GM19468 (cell line): Measurements from ENCODE around the gene SUMF1.
"Not testable (repeated sequence)": the region's sequence is repeated elsewhere in the genome, so short reads cannot be mapped to it uniquely, and the experiment has no call there.

Experiments used
- ATAC-seq: cut with Tn5 transposase; IDR thresholded peaks from one replicate; pipeline ENCODE4 v1.9.1; 2021; ENCODE audit warnings: mild to moderate bottlenecking, moderate library complexity, moderate number of reproducible peaks; ENCODE audit not compliant: unreplicated experiment; ENCODE audit errors: extremely low read depth

The SUMF1 gene

DNA sequence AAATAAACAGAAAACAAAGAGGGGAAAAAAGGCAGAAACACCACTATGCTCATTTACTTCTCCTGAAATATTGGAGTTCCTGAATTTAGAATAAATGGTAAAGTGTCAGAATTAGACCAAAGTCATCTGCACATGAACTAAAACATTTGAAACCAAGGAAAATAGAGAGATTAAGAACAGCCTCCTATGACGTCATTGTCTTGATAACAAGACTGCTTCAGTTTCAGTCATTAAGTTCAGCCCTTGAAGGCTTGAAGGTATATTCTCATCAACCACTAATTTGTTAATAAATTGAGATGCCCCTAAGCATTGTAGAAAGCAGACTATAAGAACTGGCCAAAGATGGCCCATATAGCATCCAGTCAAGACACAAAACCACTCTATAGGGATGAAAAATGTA is 2.5 kb downstream of the SUMF1 start:
- ATAC-seq: no peak

DNA sequence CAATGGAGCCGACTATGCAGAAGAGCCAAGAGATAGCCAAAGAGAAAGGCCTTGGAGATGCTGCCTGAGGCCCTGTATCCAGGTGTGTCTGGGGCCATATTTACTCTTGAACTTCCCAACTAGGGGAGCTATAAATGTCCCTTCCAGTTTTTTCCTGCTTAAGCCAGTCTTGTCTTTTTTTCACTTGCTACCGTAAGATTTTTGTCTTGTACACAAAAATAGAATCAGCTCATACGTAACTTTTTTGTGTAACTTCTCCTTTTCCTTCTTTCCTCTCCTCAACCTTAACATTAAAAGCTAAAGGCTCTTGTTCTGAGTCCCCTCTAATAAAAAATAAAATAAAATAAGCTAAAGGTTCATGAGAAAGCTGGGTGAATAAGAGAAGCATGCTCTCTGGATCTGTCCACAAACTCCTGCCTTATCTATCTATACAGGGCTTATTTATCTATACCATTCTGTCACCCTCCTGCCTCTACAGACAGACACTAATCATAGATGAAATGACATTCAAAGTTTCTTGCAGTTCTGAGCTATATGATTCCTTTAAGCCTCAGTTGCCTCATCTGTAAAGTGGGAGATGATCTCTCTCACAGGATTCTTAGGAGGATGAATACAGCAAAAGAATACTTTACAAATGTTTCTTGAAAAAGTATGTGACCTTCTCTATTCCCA is 4.6 kb downstream of the SUMF1 start:
- no peak for ATAC-seq

DNA sequence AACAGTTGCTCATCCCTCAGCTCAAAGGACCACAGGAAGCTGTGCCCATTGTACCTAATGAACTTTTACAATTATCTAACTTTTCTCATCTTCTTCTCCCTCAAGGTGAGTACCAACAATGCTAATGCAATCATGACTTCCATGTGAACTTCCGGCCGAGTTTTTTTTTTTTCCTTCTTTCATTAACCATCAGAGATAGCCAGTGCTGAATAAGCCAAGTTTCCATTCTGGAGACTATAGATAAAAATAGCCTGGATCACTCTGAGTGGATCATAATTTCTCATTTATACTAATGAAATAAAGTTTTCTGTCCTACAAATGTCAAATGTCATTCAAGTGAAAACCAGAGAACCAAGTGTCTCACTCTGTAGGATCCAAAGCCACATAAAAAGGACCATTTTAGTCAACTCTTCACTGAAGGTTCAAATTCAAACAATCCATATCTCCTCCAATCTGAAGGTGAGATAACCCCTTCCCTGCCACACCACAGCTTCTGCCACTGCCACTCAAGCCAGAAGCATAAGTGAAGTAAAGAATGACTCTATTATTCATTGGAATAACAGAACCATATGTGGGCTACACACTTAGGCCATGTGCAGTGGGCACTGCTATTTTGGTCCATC is 5.5 kb downstream of the SUMF1 start:
- no peak for ATAC-seq

DNA sequence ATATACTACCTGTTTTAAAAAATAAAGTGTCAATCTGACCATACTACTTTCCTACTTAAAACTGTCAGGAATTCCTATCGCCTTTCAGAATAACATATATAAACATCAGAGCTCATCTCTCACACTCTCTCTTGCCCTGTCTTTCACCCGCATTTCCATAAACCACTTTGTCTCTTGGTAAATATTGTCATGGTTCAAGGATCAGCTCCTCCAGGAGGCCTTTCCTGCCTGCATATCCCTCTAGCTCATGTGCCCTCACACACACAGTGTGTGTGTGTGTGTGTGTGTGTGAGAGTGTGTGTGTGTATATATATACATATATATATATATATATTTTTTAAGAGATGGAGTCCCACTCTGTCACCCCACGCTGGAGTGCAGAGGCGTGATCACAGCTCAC is 6.7 kb downstream of the SUMF1 start:
- no peak for ATAC-seq

DNA sequence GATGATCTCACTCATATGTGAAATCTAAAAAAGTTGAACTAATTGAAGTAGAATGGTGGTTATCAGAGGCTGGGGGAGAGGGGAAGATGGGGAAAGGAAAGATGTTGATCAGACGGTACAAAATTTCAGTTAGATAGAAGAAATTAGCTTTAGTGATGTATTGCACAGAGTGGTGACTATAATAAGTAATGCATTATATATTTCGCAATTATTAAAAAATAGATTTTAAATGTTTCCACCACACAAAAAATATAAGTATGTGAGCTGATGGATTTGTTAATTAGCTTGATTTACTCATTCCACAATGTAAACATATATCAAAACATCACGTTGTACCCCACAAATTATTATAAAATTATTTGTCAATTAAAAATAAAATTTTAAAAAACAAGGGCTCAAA is 8.1 kb downstream of the SUMF1 start:
- ATAC-seq: no peak

DNA sequence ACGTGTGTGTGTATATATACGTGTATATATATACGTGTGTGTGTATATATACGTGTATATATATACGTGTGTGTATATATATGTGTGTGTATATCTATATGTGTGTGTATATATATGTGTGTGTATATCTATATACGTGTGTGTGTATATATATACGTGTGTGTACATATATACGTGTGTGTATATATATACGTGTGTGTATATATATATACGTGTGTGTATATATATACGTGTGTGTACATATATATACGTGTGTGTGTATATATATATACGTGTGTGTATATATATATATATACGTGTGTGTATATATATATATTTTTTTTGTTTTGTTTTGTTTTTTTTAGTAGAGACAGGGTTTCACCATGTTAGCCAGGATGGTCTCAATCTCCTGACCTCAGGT is 10.3 kb downstream of the SUMF1 start:
- not testable (repeated sequence) for ATAC-seq

DNA sequence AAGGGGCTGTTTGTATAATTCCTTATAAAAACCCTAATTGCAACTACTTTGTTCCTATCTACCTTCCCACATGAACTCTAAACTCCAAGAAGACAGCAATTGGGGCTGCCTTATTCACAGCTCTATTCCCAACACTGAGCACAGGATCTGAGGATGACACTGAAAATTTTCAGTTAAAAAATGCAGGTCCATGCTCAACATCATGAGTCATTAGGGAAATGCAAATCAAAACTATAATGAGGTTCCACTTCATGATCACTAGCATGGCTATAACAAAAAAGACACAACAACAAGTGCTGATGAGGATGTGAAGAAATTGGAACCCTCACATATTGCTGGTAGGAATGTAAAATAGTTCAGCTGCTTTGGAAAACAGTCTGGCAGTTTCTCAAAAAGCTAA is 12.9 kb downstream of the SUMF1 start:
- no peak for ATAC-seq

DNA sequence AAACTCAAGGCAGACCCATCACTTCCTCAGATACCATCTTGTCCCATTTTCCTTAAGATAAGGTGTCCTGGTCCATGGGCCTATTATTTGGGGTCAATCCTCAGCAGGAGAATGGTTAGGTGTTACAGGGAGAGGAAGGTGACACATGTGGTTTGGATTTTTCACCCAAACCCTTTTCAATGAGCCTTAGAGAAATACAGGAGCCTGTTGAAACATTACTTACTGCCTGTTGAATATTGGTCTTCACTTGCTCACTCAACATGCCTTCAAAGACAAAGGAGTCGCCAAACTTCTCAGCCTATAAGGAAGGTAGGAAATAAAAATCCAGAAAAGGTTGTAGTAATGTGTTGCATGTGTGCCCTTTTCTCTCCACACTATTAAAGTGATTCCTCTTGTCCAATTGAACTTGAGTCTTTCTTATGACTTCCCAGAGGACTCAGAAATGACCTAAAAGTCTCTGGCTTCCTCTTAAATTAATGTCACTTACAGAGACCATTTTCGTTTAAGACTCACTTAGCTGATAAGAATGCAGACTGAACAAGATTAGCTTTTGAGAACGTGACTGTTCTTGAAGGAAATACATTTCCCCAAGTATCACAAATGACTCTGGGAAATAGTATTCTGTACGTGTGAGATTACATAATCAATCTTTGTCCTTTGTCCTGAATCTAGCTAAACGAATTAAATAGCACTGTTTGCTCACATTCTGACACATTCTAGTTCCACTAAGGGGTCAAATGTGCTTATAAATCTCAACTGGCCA is 17.8 kb downstream of the SUMF1 start:
- ATAC-seq: no peak

DNA sequence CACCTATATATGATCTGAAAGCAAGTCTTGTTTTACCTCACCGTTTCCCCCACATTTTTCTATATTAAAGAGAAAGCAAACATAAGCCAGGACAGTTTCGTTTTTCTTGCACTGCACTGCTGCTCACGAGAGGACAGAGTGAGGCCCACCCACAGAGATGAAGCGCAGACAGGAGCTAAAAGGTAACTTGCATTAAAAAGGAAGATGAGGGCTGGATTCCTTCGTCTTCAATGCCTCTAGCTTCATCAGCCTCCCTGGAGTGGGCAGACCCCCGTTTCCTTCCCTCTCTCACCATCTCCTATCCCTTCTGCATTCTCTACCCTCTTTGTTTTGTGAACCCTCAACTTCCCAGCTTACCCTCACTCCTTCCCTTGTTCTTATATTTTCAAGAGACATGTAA is 18.9 kb downstream of the SUMF1 start:
- no peak for ATAC-seq

DNA sequence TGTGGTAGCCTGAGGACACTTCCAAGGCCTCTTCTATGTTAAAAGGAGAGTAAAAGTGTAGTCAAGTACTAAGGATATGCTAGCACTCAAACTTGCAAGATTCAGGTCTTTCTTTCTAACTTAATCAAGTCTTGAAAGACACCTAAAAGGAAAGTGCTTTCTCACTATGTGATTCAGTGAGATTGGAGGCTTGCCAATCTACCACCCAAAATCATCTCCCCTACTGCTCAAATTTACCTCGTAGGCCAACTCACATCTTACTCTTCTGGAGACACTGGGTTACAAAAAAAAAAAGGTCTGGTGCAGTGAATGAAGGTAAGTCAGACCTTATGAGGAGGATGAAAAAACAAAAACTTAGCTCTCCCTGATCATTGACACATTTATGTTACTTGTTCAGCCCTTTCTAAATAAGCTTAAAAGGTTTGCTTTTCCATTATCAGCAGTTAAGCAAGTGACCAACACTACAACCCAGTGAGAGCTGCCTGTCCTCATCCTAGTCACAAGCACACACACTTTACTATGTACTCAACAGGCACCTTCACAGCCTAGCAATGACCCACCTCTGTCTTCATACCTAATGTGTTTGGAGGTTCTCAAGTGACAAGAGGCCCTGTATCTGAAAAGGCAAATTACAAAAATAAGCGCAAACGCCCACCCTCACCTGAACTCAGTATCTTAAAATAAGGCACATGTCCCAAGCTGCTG is 19.6 kb downstream of the SUMF1 start:
- ATAC-seq: no peak

DNA sequence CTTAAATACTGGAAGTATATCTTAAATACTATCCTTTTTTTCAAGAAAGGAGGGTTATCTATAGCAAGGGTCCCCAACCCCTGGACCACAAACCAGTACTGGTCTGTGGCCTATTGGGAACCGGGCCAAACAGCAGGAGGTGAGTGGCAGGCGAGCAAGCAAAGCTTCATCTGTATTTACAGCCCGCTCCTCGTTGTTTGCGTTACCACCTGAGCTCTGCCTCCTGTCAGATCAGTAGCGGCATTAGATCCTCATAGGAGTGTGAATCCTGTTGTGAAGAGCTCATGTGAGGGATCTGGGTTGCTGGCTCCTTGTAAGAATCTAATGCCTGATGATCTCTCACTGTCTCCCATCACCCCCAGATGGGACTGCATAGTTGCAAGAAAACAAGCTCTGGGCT is 26.1 kb downstream of the SUMF1 start:
- no peak for ATAC-seq

DNA sequence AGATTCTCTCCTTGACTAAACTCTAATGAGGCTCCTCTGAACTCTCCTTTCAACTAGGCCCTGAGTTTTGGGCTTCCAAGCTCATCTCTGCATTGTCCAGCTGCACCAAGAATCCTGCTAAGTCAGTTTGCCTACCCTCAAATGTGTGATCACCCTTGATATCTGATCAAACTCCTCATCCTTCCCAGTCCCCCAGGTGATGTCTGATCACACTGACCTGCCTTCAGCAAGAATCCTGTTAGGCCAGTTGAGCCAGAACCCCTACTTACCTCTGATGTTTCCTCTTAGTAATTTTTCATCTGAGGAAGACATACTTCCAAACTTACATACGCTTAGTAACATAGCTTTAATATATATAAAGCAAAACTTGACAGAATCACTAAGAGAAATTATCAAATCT is 28.8 kb downstream of the SUMF1 start:
- no peak for ATAC-seq

DNA sequence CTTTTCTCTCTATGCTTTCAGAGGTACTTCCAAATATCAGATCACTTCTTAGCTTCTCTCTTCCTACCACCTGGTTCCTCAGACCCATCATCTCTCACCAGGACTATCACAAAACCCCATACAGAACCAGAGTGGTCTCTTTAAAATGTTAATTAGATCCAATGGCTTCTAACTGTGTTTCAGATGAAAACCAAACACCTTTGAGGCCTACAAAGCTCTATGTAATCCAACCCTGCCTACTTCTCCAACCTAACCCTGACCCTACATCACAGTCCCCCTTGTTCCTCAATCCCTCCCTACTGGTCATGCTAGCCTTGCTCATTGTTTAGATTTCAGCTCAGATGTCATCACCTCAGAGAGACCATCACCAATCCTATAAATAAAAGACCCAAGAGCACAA is 34.8 kb downstream of the SUMF1 start:
- no peak for ATAC-seq

DNA sequence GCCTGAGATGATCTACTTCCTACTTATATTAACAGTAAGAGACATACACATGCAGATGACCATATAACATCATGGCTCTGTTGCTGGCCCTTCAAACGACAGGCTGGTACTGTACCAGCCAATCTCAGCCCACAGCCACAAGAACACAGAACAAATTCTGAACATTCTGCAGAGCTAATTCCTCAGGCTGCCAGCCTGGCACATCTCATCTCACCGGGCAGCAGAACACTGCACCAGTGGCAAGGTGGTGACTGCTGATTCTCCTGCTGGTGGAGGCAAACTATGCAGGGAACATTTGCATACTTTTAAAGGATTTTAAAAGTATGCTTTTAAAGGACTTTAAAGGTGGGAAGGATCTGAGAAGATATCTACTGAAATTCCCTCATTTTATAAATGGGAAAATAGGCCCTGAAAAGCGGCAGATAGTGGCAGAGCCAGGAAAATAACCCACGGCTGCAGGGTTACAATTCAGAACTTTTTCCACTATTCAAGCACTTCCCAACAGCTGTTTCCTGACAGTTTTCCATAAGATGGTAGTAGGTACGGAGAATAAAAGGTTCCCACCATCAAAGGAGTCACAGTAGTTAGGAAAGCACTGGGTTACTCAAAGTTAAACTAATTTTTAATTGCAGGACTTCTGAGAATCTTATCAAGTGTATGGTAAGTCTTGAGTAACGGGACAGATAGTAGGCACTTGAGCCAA is 37.3 kb downstream of the SUMF1 start:
- ATAC-seq: no peak

DNA sequence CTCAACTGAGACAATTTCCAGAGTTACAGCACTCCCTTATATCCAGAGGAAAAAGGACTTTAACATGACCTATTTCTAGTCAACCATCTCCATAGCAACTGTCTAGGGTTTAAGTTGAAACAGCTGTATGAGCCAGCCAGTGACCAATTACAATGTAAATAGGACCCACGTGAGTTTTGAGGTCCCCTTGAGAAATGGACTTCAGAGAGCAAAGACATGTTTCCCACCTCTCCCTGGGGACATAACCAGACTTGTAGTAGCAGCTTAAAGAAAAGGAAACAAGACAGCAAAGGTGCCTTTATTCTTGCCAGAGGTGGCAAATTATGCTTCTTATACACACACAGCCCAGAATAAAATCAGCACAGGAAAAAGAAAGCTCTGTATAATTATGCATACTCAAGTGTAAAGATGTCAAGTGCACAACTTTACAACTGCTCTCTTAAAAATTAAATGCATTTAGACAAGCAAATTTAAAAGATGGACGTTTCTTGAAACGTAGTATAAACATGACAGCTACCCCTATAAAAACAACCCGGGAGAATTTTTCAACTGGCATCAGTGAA is 40.2 kb downstream of the SUMF1 start:
- peak; percentile 44 for ATAC-seq

DNA sequence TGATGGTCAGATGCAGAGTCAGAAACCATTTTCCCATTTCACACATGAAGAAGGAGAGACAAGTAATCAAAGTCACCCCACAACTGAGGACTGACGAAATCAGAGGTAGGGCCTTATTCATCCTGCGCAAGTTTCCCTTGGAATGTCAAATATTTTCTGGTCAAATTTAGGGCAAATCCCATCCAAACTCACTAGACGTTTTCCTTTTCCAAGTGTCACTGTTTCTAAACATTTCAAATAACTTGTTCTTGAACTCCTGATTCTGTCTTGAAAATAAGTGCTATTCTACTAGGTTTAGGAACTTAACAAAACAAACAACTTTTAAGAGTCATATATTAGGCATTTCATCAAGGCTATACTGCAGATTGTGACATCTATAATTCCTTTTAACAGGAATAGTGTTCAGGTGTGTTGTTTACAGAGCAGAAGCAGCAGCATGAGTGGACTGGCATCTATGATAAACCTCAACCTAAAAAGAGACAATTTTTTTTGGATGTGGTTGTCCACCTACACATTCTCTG is 40.7 kb downstream of the SUMF1 start:
- no peak for ATAC-seq

DNA sequence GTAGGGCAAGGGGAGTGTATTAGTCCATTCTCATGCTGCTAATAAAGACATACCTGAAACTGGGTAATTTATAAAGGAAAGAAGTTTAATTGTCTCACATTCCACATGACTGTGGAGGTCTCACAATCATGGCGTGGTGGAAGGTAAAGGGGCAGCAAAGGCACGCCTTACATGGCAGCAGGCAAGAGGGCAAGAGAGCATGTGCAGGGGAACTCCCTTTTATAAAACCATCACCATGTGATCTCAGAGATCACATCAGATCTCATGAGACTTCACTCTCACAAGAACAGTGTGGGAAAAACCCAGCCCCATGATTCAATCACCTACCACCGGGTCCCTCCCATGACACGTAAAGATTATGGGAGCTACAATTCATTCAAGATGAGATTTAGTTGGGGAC is 41.4 kb downstream of the SUMF1 start:
- peak; percentile 46 for ATAC-seq

DNA sequence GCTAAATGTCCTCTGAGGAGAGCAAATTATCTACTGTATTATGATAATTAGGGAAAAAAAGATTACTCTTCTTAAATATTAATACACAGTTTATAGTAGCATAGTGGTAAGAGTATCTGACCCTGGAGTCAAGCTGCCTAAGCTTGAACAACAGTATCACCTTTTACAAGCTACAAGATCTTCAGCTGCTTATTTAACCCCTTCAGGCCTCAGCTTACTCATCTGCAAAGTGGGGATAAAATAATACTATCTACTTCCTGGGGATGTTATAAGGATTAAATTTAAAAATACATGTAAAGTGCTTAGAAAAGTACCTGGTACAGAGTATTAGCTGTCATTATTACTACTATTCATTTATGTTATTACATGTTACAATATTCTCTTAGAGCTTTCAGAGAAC is 42.0 kb downstream of the SUMF1 start:
- ATAC-seq: no peak

DNA sequence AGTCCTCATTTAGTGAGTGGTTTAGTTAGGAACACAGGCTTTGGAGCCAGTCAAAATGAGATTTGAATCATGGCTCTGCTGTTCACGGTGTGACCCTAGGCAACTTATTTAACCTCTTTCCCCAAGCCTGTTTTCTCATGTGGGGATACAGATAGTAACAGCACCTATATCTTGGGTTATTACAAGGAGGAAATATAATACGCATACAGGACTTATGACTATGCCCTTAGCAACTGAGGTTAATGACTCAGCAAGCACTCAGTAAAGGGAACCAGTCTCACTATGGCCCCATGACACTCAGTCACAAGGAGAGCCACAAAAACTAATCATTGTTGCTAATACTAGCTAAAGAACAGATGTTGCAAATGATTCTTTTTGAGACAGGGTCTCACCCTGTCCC is 45.9 kb downstream of the SUMF1 start:
- ATAC-seq: no peak

DNA sequence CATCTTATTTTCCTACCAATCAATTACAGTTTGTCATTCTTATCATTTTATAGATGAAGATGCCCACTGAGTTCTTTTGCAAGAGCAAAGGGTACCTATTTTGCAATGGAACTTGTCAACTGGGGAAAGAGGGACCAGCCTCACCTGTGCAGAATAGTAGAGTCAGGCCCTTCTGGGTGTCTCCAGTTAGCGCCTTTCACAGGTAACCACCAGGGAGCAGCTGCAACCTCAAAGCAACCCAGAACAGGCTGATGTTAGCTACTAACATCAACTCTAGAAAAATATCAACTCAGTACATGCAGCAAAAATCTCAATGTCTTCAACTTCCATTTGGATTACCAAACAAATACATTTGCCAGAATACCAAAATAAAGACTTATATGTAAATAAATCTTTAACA is 47.1 kb downstream of the SUMF1 start:
- no peak for ATAC-seq
